GM06990 (cell line): ENCODE data around the gene FHIT.

Source experiments
- DNase-seq: peaks from one replicate; pipeline ENCODE4 v3.0.0-alpha.2; 2011; ENCODE audit not compliant: insufficient read length; ENCODE audit errors: extremely low read depth
- H3K27me3 ChIP-seq: replicated peaks from 2 replicates; pipeline ENCODE4 v1.6.0; 2011; ENCODE audit warnings: low read length; ENCODE audit not compliant: control insufficient read depth, insufficient read depth
- H3K36me3 ChIP-seq: 2 replicates; pipeline ENCODE4 v1.5.1; 2011; ENCODE audit warnings: low read length; ENCODE audit not compliant: control insufficient read depth, insufficient read depth
- H3K4me3 ChIP-seq: replicated peaks from 2 replicates; pipeline ENCODE4 v1.5.1; 2011; ENCODE audit warnings: low read depth, mild to moderate bottlenecking, control low read depth, low read length
- CTCF ChIP-seq: IDR thresholded peaks from 2 replicates; pipeline ENCODE4 v1.5.1; 2011; ENCODE audit warnings: low read length, control low read depth, mild to moderate bottlenecking, inconsistent platforms; ENCODE audit not compliant: insufficient read depth, poor library complexity, severe bottlenecking

FHIT gene

DNA sequence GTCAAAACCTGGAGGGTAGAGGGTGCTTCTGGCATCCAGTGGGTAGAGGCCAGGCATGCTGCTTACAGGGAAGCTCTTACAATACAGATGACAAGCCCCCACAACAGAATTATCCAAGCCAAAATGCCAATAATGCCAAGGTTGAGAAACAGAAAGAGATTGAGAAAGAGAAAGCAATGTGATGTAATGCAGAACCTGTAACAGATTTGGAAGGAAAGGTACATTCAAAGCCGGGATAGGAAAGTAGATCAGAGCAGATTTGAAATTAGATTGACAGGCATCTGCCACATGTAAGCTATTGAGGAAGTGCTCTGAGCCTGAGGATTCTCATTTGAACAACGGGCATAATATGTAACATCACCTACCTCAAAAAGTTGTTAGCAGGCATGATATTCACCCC, 157.9 kb downstream of the FHIT start:
- no peaks in the 10 kb centered on the region for H3K27me3 ChIP-seq
- no peak for TF ChIP-seq CTCF
- no peaks in the 10 kb centered on the region for H3K36me3 ChIP-seq
- no peak for DNase-seq
- H3K4me3 ChIP-seq: no peak overlapping the region

GRCh38 chr3:61092870-61093269, 158.4 kb downstream of the FHIT start:
- no peaks in the 10 kb centered on the region for H3K27me3 ChIP-seq
- DNase-seq: no peak
- H3K36me3 ChIP-seq: no peaks in the 10 kb centered on the region
- TF ChIP-seq CTCF: no peak
- H3K4me3 ChIP-seq: no peak overlapping the region

DNA sequence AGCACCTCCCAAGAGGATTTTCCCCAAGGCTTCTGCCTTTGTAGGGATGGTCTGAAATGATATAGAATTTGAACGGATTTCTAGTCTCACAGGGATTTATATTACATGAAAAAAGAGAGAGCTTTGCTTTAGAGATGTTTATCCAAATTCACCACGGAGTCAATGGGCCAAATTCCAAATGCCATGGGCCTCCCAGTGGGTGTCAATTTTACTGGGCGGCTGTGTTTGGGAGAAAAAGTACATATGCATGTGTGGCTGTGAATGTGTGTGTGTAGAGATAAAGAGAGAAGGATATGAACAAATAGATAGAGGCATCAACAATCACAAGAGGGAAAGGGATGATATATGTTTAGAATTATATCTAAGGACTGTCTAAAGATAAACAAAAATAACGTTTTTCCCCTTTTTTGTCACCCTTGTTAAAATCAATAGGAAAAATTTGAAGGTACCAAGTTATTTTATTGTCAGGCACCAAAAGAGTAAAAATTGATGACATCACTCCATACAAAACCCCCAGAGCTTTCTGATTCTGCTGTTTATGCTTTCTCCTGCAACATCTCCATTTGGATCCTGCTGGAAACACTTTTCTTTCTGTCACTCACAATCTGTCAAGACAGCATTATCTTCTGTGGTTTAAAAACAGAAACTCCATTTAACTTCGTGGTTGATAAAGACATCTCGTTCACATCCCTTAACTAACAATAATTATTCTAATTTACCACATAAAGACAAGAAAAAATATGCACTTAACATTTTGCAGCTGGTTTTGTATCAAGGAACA, 160.7 kb downstream of the FHIT start:
- H3K27me3 ChIP-seq: no peaks in the 10 kb centered on the region
- no peak overlapping the region for H3K4me3 ChIP-seq
- TF ChIP-seq CTCF: no peak
- H3K36me3 ChIP-seq: no peaks in the 10 kb centered on the region
- DNase-seq: no peak

DNA sequence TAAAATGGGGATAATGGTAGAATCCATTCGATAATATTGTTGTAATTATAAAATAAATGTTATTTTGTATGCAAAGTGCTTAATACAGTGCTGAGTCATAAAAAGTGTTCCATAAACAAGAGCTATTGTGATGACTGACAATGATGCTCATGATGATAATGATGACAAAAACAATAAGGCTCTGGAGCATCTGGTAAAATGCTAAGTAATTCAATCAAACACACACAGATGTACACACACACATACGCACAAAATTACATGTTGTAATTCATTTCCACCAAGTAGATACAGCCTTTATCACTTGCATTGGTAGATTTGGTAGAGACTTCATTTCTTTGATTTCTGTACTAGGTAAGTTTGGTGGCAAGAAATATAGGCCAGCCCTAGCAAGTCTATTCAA, 163.8 kb downstream of the FHIT start:
- Histone ChIP-seq H3K36me3 (no peaks in the 10 kb centered on the region), H3K27me3 (no peaks in the 10 kb centered on the region), H3K4me3 (no peak overlapping the region)
- DNase-seq: no peak
- no peak for TF ChIP-seq CTCF

DNA sequence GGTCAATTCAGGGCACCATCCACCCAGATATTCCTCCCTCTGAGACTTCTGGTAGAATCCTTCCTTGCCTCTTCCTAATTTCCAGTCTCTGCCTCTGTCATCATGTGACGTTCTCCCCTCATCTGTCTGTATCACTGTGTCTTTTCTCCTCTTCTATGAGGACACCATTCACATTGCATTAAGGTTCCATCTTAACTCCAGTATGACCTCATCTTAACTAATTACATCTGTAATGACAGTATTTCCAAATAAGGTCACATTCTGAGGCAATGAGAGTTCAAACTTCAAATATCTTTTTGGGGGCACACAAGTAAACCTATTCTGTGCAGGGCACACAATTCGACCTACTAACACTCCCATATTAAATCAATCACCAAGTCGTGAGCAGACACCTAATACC, 169.7 kb downstream of the FHIT start:
- Histone ChIP-seq H3K36me3 (no peaks in the 10 kb centered on the region), H3K27me3 (no peaks in the 10 kb centered on the region), H3K4me3 (no peak overlapping the region)
- DNase-seq: no peak
- no peak for TF ChIP-seq CTCF
